HG02981 (cell line): ENCODE results near the gene FZD1.

Experiments used
- ATAC-seq: cut with Tn5 transposase; IDR thresholded peaks from one replicate; pipeline ENCODE4 v1.9.1; 2021; ENCODE audit warnings: mild to moderate bottlenecking, moderate library complexity; ENCODE audit not compliant: unreplicated experiment

FZD1 gene

GRCh38 chr7:91264924-91265681 lies 870 bp downstream of the FZD1 start:
- ATAC-seq, result peak; percentile 35

GRCh38 chr7:91265693-91266066 lies 1.4 kb downstream of the FZD1 start:
- no peak for ATAC-seq

GRCh38 chr7:91266067-91266688 lies 1.9 kb downstream of the FZD1 start:
- no peak for ATAC-seq

GRCh38 chr7:91266689-91267090 lies 2.5 kb downstream of the FZD1 start:
- ATAC-seq, result no peak

GRCh38 chr7:91267171-91267955 lies 3.1 kb downstream of the FZD1 start:
- no peak for ATAC-seq

GRCh38 chr7:91270372-91270771 lies 6.1 kb downstream of the FZD1 start:
- ATAC-seq, result no peak

- peak; percentile 86 for ATAC-seq
These were observed 12.7 kb downstream of the FZD1 start for GRCh38 chr7:91276909-91277308.

GRCh38 chr7:91280185-91280584 lies 16.0 kb downstream of the FZD1 start:
- no peak for ATAC-seq

- ATAC-seq, result no peak
These were observed 16.4 kb downstream of the FZD1 start for GRCh38 chr7:91280604-91281003.

- ATAC-seq, result no peak
These were observed 21.6 kb downstream of the FZD1 start for GRCh38 chr7:91285696-91286355.

- no peak for ATAC-seq
These were observed 22.2 kb downstream of the FZD1 start for GRCh38 chr7:91286432-91286831.

GRCh38 chr7:91287371-91288084 lies 23.3 kb downstream of the FZD1 start:
- ATAC-seq, result no peak

- no peak for ATAC-seq
These were observed 24.1 kb downstream of the FZD1 start for GRCh38 chr7:91288208-91288824.

- no peak for ATAC-seq
These were observed 25.5 kb downstream of the FZD1 start for GRCh38 chr7:91289633-91290254.

- no peak for ATAC-seq
These were observed 27.1 kb downstream of the FZD1 start for GRCh38 chr7:91291302-91291701.

- no peak for ATAC-seq
These were observed 27.7 kb downstream of the FZD1 start for GRCh38 chr7:91291902-91292301.

- ATAC-seq, result no peak
These were observed 28.3 kb downstream of the FZD1 start for GRCh38 chr7:91292506-91292905.

GRCh38 chr7:91293136-91293535 lies 28.9 kb downstream of the FZD1 start:
- ATAC-seq, result no peak

GRCh38 chr7:91293840-91294239 lies 29.6 kb downstream of the FZD1 start:
- ATAC-seq, result no peak
